Gastrocnemius medialis (tissue), 4 donors: ENCODE data around the gene PIGA. TPM values are rescaled to one million over a fixed set of nuclear protein-coding genes. Genes with fewer than 3 reads are reported as not detected.

ENCODE experiments used
- total RNA-seq, 4 donors: library from RNA; depleted of rRNA; stranded (reverse); fragments of >200 nt; gene quantifications; one replicate each; pipeline versions ENCODE4 v1.1.0 to v1.2.3, GENCODE V29; 2016

PIGA gene
- total RNA-seq, 4 donors from 2014 or later: 1.5 to 5.9 (median 3.1) TPM

Other genes starting within 250 kb of the PIGA start
- 1 to 10 TPM in 1 of 4 donors, under 1 TPM in 1, not detected in 2; 0.78 to 1.7 TPM for gene ASB9, start 65.4 kb downstream of the PIGA start, total RNA-seq
- 10 to 100 TPM; 16.2 to 59.8 (median 47.4) TPM for gene ASB11, start 19.9 kb downstream of the PIGA start, total RNA-seq
- 10 to 100 TPM in 2 of 4 donors, 1 to 10 TPM in 2; 5.1 to 16.8 (median 9.0) TPM for gene VEGFD, start 48.9 kb upstream of the PIGA start, total RNA-seq
- 10 to 100 TPM in 3 of 4 donors, 1 to 10 TPM in 1; 9.4 to 20.2 (median 14.2) TPM for gene PIR, start 157.8 kb upstream of the PIGA start, total RNA-seq
- gene BMX, start 165.3 kb upstream of the PIGA start, total RNA-seq: 1 to 10 TPM in 2 of 4 donors, under 1 TPM in 2; 0.40 to 2.4 (median 0.82) TPM